Kidney tubule cell (primary cell): ENCODE measurements around the gene TCTN3.
"Not testable (repeated sequence)": the region's sequence is repeated elsewhere in the genome, so short reads cannot be mapped to it uniquely, and the experiment has no call there.

Experiments used
- DNase-seq: peaks from one replicate; pipeline ENCODE4 v3.0.0-alpha.2; 2018; ENCODE audit warnings: low spot score

The TCTN3 gene

GRCh38 chr10:95628786-95629185 lies 64.9 kb downstream of the TCTN3 start:
- DNase-seq: peak; percentile 88

DNA sequence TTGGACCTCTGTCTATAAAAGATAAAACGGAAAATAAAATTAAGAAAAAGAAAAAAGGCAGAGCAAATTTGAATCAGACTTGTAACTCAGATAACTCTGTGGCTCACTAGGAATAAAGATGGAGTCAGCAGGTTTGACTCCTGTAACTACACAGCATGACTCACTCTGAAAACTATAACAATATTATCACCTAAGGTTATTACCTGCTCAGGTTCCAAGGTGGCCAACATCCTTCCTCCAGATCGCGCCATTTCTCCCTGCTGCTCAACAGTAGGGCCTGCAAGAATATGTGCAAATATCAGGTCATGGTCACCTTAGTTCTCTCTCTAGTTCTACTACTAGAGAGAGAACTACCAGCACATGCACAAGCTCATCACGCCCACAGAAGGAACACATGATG lies 67.2 kb downstream of the TCTN3 start:
- peak; percentile 13 for DNase-seq

DNA sequence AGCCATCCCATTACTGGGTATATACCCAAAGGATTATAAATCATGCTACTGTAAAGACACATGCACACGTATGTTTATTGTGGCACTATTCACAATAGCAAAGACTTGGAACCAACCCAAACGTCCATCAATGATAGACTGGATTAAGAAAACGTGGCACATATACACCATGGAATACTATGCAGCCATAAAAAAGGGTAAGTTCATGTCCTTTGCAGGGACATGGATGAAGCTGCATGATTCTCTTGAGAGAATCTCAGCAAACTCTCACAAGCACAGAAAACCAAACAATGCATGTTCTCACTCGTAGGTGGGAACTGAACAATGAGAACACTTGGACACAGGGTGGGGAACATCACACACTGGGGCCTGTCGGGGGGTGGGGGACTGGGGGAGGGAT lies 73.3 kb downstream of the TCTN3 start:
- not testable (repeated sequence) for DNase-seq

GRCh38 chr10:95618101-95618500 lies 75.6 kb downstream of the TCTN3 start:
- DNase-seq: no peak

- no peak for DNase-seq
These were observed 77.3 kb downstream of the TCTN3 start for GRCh38 chr10:95616446-95616845.
